HEK293 (cell line): ENCODE data around the gene TTC13.

Source experiments
- CTCF ChIA-PET: fragments of 350-600 bp; formaldehyde crosslinking; extraction: SDS; loops from one replicate; lab custom pipeline; 2021; ENCODE audit warnings: antibody characterized with exemption; lab: Yijun Ruan, JAX
- POLR2A ChIA-PET: fragments of 300-600 bp; formaldehyde crosslinking; extraction: SDS; loops from one replicate; lab custom pipeline; 2020; ENCODE audit warnings: antibody characterized with exemption, inconsistent platforms; lab: Yijun Ruan, JAX
- H3K27ac ChIP-seq: fragments of 200-500 bp; sonication (Bioruptor generic); 2 replicates; pipeline ENCODE4 v1.5.1; 2014; ENCODE audit warnings: low read depth, low read length, control low read depth, inconsistent platforms; ENCODE audit errors: extremely low read depth
- H3K36me3 ChIP-seq, 2 experiments: fragments of 200-500 bp in 1 of 2; sonication (Bioruptor generic) in 1 of 2; 1 replicate in 1 of 2; 2 replicates in 1 of 2; pipeline ENCODE4 v1.5.1; 2014 to 2017; ENCODE audit warnings: inconsistent platforms in 2 of 2, low read length in 2 of 2; ENCODE audit not compliant: control insufficient read depth in 2 of 2, insufficient read depth in 1 of 2
- H3K4me1 ChIP-seq: fragments of 200-500 bp; sonication (Bioruptor generic); 2 replicates; pipeline ENCODE4 v1.5.1; 2014; ENCODE audit warnings: mild to moderate bottlenecking, low read length, inconsistent platforms; ENCODE audit not compliant: control insufficient read depth, insufficient read depth
- H3K4me3 ChIP-seq: 2 replicates; pipeline ENCODE4 v1.5.1; 2011; ENCODE audit warnings: low read depth, mild to moderate bottlenecking, control low read depth, low read length, moderate library complexity
- H3K9me3 ChIP-seq: fragments of 200-500 bp; sonication (Bioruptor generic); 2 replicates; pipeline ENCODE4 v1.5.1; 2014; ENCODE audit warnings: low read depth, low read length, inconsistent platforms; ENCODE audit not compliant: control insufficient read depth, insufficient read depth
- EGR2 ChIP-seq: fragments of 450-650 bp; formaldehyde crosslinking; IDR thresholded peaks from 2 replicates; pipeline ENCODE4 v1.5.1; 2016; ENCODE audit warnings: low read depth, missing biosample characterization, missing genetic modification characterization
- IKZF3 ChIP-seq: fragments of 450-650 bp; IDR thresholded peaks from 2 replicates; pipeline ENCODE4 v1.5.0; 2018; ENCODE audit warnings: missing biosample characterization, mild to moderate bottlenecking, missing genetic modification characterization, moderate library complexity
- MZF1 ChIP-seq: fragments of 450-650 bp; formaldehyde crosslinking; IDR thresholded peaks from 2 replicates; pipeline ENCODE4 v1.5.1; 2017; ENCODE audit warnings: missing biosample characterization, missing genetic modification characterization, borderline replicate concordance
- REST ChIP-seq: fragments of 450-650 bp; formaldehyde crosslinking; IDR thresholded peaks from 2 replicates; pipeline ENCODE4 v1.5.1; 2016; ENCODE audit warnings: missing biosample characterization, missing genetic modification characterization
- SCRT1 ChIP-seq: fragments of 450-650 bp; formaldehyde crosslinking; IDR thresholded peaks from 2 replicates; pipeline ENCODE4 v1.5.1; 2016; ENCODE audit warnings: missing biosample characterization, missing genetic modification characterization, borderline replicate concordance
- SCRT2 ChIP-seq: fragments of 450-650 bp; formaldehyde crosslinking; IDR thresholded peaks from 2 replicates; pipeline ENCODE4 v1.5.1; 2016; ENCODE audit warnings: missing biosample characterization, missing genetic modification characterization
- ZBTB6 ChIP-seq: fragments of 450-650 bp; formaldehyde crosslinking; IDR thresholded peaks from 2 replicates; pipeline ENCODE4 v1.5.1; 2017; ENCODE audit warnings: missing biosample characterization, missing genetic modification characterization
- ZBTB8A ChIP-seq: fragments of 450-650 bp; formaldehyde crosslinking; IDR thresholded peaks from 2 replicates; pipeline ENCODE4 v1.5.1; 2016; ENCODE audit warnings: missing biosample characterization, missing genetic modification characterization
- ZFP41 ChIP-seq: fragments of 450-650 bp; formaldehyde crosslinking; IDR thresholded peaks from 2 replicates; pipeline ENCODE4 v1.5.1; 2016; ENCODE audit warnings: missing biosample characterization, missing genetic modification characterization, borderline replicate concordance
- ZFP69B ChIP-seq: fragments of 450-650 bp; formaldehyde crosslinking; IDR thresholded peaks from 2 replicates; pipeline ENCODE4 v1.5.1; 2016; ENCODE audit warnings: missing biosample characterization, missing genetic modification characterization
- ZNF133 ChIP-seq: fragments of 450-650 bp; formaldehyde crosslinking; IDR thresholded peaks from 2 replicates; pipeline ENCODE4 v1.5.1; 2016; ENCODE audit warnings: missing biosample characterization, missing genetic modification characterization
- ZNF138 ChIP-seq: fragments of 450-650 bp; formaldehyde crosslinking; IDR thresholded peaks from 2 replicates; pipeline ENCODE4 v1.5.1; 2016; ENCODE audit warnings: missing biosample characterization, missing genetic modification characterization, borderline replicate concordance
- ZNF155 ChIP-seq: fragments of 450-650 bp; formaldehyde crosslinking; IDR thresholded peaks from 2 replicates; pipeline ENCODE4 v1.5.1; 2016; ENCODE audit warnings: missing biosample characterization, missing genetic modification characterization
- ZNF19 ChIP-seq: fragments of 450-650 bp; formaldehyde crosslinking; IDR thresholded peaks from 2 replicates; pipeline ENCODE4; 2016; ENCODE audit warnings: missing biosample characterization, missing genetic modification characterization, low read depth
- ZNF221 ChIP-seq: fragments of 450-650 bp; formaldehyde crosslinking; IDR thresholded peaks from 2 replicates; pipeline ENCODE4 v1.5.1; 2017; ENCODE audit warnings: missing biosample characterization, missing genetic modification characterization, borderline replicate concordance
- ZNF548 ChIP-seq: fragments of 450-650 bp; formaldehyde crosslinking; IDR thresholded peaks from 2 replicates; pipeline ENCODE4 v1.5.1; 2016; ENCODE audit warnings: missing biosample characterization, missing genetic modification characterization
- ZNF626 ChIP-seq: fragments of 450-650 bp; sonication (Bioruptor Pico); formaldehyde crosslinking; IDR thresholded peaks from 2 replicates; pipeline ENCODE4 v1.5.1; 2018; ENCODE audit warnings: missing biosample characterization, missing genetic modification characterization, inconsistent platforms
- ZNF639 ChIP-seq: fragments of 450-650 bp; formaldehyde crosslinking; IDR thresholded peaks from 2 replicates; pipeline ENCODE4 v1.5.1; 2016; ENCODE audit warnings: missing biosample characterization, missing genetic modification characterization
- ZNF692 ChIP-seq: fragments of 450-650 bp; formaldehyde crosslinking; IDR thresholded peaks from 2 replicates; pipeline ENCODE4 v1.5.1; 2016; ENCODE audit warnings: missing biosample characterization, missing genetic modification characterization
- ZNF777 ChIP-seq: fragments of 450-650 bp; formaldehyde crosslinking; IDR thresholded peaks from 2 replicates; pipeline ENCODE4 v1.5.1; 2017; ENCODE audit warnings: missing biosample characterization, missing genetic modification characterization, borderline replicate concordance
- ZXDB ChIP-seq: fragments of 450-650 bp; formaldehyde crosslinking; IDR thresholded peaks from 2 replicates; pipeline ENCODE4 v1.5.1; 2016; ENCODE audit warnings: missing biosample characterization, missing genetic modification characterization
- TF ChIP-seq, protein P1 (sequence below): fragments of 450-650 bp; formaldehyde crosslinking; IDR thresholded peaks from 2 replicates; pipeline ENCODE4 v1.5.0; 2017; ENCODE audit warnings: missing biosample characterization, missing genetic modification characterization, borderline replicate concordance
- TF ChIP-seq, protein P2 (sequence below): fragments of 450-650 bp; formaldehyde crosslinking; IDR thresholded peaks from 2 replicates; pipeline ENCODE4 v1.5.1; 2016; ENCODE audit warnings: missing biosample characterization, missing genetic modification characterization

Gene TTC13

GRCh38 chr1:230913496-230913895 is 65.2 kb downstream of the TTC13 start (continued):
- TF ChIP-seq IKZF3 (tag by site-specific recombination) (no peak), REST (tag by site-specific recombination) (no peak), EGR2 (no peak), SCRT2 (tag by site-specific recombination) (no peak), ZBTB8A (tag by site-specific recombination) (no peak)

GRCh38 chr1:230910755-230911117 is 67.9 kb downstream of the TTC13 start:
- Histone ChIP-seq H3K27ac (no peak overlapping the region), H3K4me3 (no peak overlapping the region), H3K36me3 (peaks cover 59 to 60% of the 10 kb centered on the region in 2 experiments), H3K9me3 (no peaks in the 10 kb centered on the region), H3K4me1 (no peaks in the 10 kb centered on the region)
- CTCF ChIA-PET: interaction anchor here (2.1 kb wide), 1 partner anchor 9 kb away, joined by 10 read pairs; no protein-coding TSS in a partner anchor
- POLR2A ChIA-PET: no interaction called here
- TF ChIP-seq ZFP41 (no peak), ZNF133 (tag by site-specific recombination) (no peak), ZFP69B (tag by site-specific recombination) (no peak), ZNF19 (tag by site-specific recombination) (no peak), SCRT1 (tag by site-specific recombination) (no peak), ZNF639 (no peak), ZNF221 (tag by site-specific recombination) (no peak), ZXDB (tag by site-specific recombination) (no peak), ZNF626 (tag by site-specific recombination) (no peak), MZF1 (tag by site-specific recombination) (no peak), ZBTB6 (tag by site-specific recombination) (no peak), ZNF155 (tag by site-specific recombination) (no peak), ZNF777 (tag by site-specific recombination) (no peak), ZNF548 (no peak), ZNF138 (no peak), ZNF692 (tag by site-specific recombination) (no peak)
- TF ChIP-seq, protein P1, sequence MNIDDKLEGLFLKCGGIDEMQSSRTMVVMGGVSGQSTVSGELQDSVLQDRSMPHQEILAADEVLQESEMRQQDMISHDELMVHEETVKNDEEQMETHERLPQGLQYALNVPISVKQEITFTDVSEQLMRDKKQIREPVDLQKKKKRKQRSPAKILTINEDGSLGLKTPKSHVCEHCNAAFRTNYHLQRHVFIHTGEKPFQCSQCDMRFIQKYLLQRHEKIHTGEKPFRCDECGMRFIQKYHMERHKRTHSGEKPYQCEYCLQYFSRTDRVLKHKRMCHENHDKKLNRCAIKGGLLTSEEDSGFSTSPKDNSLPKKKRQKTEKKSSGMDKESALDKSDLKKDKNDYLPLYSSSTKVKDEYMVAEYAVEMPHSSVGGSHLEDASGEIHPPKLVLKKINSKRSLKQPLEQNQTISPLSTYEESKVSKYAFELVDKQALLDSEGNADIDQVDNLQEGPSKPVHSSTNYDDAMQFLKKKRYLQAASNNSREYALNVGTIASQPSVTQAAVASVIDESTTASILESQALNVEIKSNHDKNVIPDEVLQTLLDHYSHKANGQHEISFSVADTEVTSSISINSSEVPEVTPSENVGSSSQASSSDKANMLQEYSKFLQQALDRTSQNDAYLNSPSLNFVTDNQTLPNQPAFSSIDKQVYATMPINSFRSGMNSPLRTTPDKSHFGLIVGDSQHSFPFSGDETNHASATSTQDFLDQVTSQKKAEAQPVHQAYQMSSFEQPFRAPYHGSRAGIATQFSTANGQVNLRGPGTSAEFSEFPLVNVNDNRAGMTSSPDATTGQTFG (tag by site-specific recombination): no peak
- TF ChIP-seq, protein P2, sequence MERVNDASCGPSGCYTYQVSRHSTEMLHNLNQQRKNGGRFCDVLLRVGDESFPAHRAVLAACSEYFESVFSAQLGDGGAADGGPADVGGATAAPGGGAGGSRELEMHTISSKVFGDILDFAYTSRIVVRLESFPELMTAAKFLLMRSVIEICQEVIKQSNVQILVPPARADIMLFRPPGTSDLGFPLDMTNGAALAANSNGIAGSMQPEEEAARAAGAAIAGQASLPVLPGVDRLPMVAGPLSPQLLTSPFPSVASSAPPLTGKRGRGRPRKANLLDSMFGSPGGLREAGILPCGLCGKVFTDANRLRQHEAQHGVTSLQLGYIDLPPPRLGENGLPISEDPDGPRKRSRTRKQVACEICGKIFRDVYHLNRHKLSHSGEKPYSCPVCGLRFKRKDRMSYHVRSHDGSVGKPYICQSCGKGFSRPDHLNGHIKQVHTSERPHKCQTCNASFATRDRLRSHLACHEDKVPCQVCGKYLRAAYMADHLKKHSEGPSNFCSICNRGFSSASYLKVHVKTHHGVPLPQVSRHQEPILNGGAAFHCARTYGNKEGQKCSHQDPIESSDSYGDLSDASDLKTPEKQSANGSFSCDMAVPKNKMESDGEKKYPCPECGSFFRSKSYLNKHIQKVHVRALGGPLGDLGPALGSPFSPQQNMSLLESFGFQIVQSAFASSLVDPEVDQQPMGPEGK (tag by site-specific recombination): no peak
